ENCODE measurements around the gene MAPKAPK2.

- TF ChIP-seq CTCF (conservative IDR thresholded peaks at IDR 0.05; ENCODE audit: low read depth, low read length) (no peak), EZH2 (IDR thresholded peaks at IDR 0.05; ENCODE audit: low read length, unreplicated experiment) (no peak), EZH2phosphoT487 (IDR thresholded peaks at IDR 0.05; ENCODE audit: borderline replicate concordance, low read length) (no peak)
Observed at GRCh38 chr1:206745301-206745700, 60.6 kb downstream of the MAPKAPK2 start.
